C4-2B (cell line): ENCODE results near the gene SYNDIG1.

ENCODE experiments used
- CTCF ChIP-seq: fragments of 450-650 bp; conservative IDR thresholded peaks from 2 replicates; pipeline ENCODE4 v1.5.1; 2017; ENCODE audit warnings: mild to moderate bottlenecking
- ZFX ChIP-seq: fragments of 450-650 bp; IDR thresholded peaks from 2 replicates; pipeline ENCODE4 v1.6.1; 2017

- no peak for TF ChIP-seq CTCF
- TF ChIP-seq ZFX = no peak
Measured at GRCh38 chr20:24574797-24575196, 105.4 kb downstream of the SYNDIG1 start.
